Tibial nerve (tissue), 3 donors: Measurements from ENCODE around the gene ATP8B2.

ENCODE experiments used
- CTCF ChIP-seq, 5 experiments: fragments of 200-600 bp in 3 of 5; fragments of 450-650 bp in 2 of 5; sonication (generic) in 3 of 5; IDR thresholded peaks; one replicate each; pipeline ENCODE4 v1.5.1; 2016 to 2019; ENCODE audit warnings: antibody characterized with exemption in 5 of 5, mild to moderate bottlenecking in 3 of 5, moderate library complexity in 2 of 5
- POLR2A ChIP-seq, 2 donors: fragments of 450-650 bp; IDR thresholded peaks; one replicate each; pipeline ENCODE4 v1.6.1; 2017; ENCODE audit warnings: antibody characterized with exemption in 2 of 2, mild to moderate bottlenecking in 2 of 2, moderate library complexity in 2 of 2

- TF ChIP-seq CTCF (IDR thresholded peaks at IDR 0.05) (no peak), POLR2A (IDR thresholded peaks at IDR 0.05) (no peak)
Measured at GRCh38 chr1:154398678-154399077, 73.4 kb downstream of the ATP8B2 start.
